HCT116 (cell line): ENCODE data around the gene PPFIA1. TPM values are rescaled to one million over a fixed set of nuclear protein-coding genes. Genes with fewer than 3 reads are reported as not detected.

ENCODE experiments used
- ATAC-seq: fragments of 200-7000 bp; cut with Tn5 transposase; 2 replicates; pipeline ENCODE4 v1.9.1; 2020; ENCODE audit warnings: mild to moderate bottlenecking, moderate library complexity
- BruUV-seq: library from RNA; stranded (reverse); fragments of 400-500 nt; replicated peaks from 2 replicates; lab custom pipeline; 2021; lab: Mats Ljungman, UMichigan
- CTCF ChIA-PET: fragments of 300-600 bp; sonication (Branson Sonifier 250); formaldehyde crosslinking; loops from one replicate; lab custom pipeline; 2021; ENCODE audit warnings: antibody characterized with exemption; lab: Charles Lee
- POLR2A ChIA-PET: fragments of 300-600, 350-600 bp; sonication (Branson Sonifier 250); formaldehyde crosslinking; loops from one replicate; lab custom pipeline; 2021; ENCODE audit warnings: antibody characterized with exemption; lab: Charles Lee
- RAD21 ChIA-PET, 2 experiments: fragments of 300-600 bp; sonication (Branson Sonifier 250); formaldehyde crosslinking; loops; one replicate each; lab custom pipeline; 2023; ENCODE audit warnings: low total read pairs in 2 of 2; ENCODE audit not compliant: uncharacterized antibody in 2 of 2, unreplicated experiment in 2 of 2, low non-redundant PET in 1 of 2; lab: Charles Lee
- DNase-seq: peaks from one replicate; pipeline ENCODE4 v3.0.0-alpha.2; 2010; ENCODE audit warnings: low read depth, low spot score
- H2AFZ ChIP-seq: fragments of 200-600 bp; shearing (Covaris generic), sonication (generic); 2 replicates; pipeline ENCODE4 v1.6.1; 2017; ENCODE audit warnings: low read depth, mixed run types, mixed read lengths, antibody characterized with exemption, low read length; ENCODE audit not compliant: poor library complexity, severe bottlenecking
- H3K27ac ChIP-seq: 2 replicates; pipeline ENCODE4 v1.5.1; 2012; ENCODE audit warnings: low read depth, low read length
- H3K27me3 ChIP-seq: fragments of 200-600 bp; sonication (generic); 2 replicates; pipeline ENCODE4 v1.6.1; 2016; ENCODE audit warnings: mixed run types, low read length, mixed read lengths; ENCODE audit not compliant: insufficient read depth
- H3K36me3 ChIP-seq, 2 experiments: fragments of 200-500 bp in 1 of 2; fragments of 200-600 bp in 1 of 2; sonication (Bioruptor generic) in 1 of 2; sonication (generic) in 1 of 2; 2 replicates each; pipeline versions ENCODE4 v1.5.1 to v1.6.1; 2014 to 2016; ENCODE audit warnings: low read length in 2 of 2, inconsistent platforms in 1 of 2, mixed read lengths in 1 of 2, mixed run types in 1 of 2; ENCODE audit not compliant: insufficient read depth in 2 of 2, control insufficient read depth in 1 of 2
- H3K4me1 ChIP-seq, 2 experiments: fragments of 200-600 bp in 1 of 2; sonication (generic) in 1 of 2; 2 replicates each; pipeline versions ENCODE4 v1.5.1 to v1.6.1; 2012 to 2017; ENCODE audit warnings: low read length in 2 of 2, inconsistent platforms in 1 of 2, mild to moderate bottlenecking in 1 of 2, mixed read lengths in 1 of 2, mixed run types in 1 of 2, moderate library complexity in 1 of 2; ENCODE audit not compliant: insufficient read depth in 2 of 2, control insufficient read depth in 1 of 2
- H3K4me2 ChIP-seq: fragments of 200-600 bp; sonication (generic); 2 replicates; pipeline ENCODE4 v1.6.1; 2017; ENCODE audit warnings: mixed run types, low read length, mixed read lengths
- H3K4me3 ChIP-seq, 2 experiments: fragments of 200-600 bp in 1 of 2; sonication (generic) in 1 of 2; replicated peaks in 1 of 2; 2 replicates each; pipeline ENCODE4 v1.5.1; 2011 to 2016; ENCODE audit warnings: low read length in 2 of 2, control low read depth in 1 of 2, low read depth in 1 of 2, mild to moderate bottlenecking in 1 of 2, mixed read lengths in 1 of 2, mixed run types in 1 of 2
- H3K79me2 ChIP-seq: fragments of 200-600 bp; sonication (generic); 2 replicates; pipeline ENCODE4 v1.6.1; 2017; ENCODE audit warnings: mild to moderate bottlenecking, mixed run types, low read length, moderate library complexity, mixed read lengths; ENCODE audit not compliant: insufficient read depth
- H3K9ac ChIP-seq: fragments of 200-600 bp; sonication (generic); 2 replicates; pipeline ENCODE4 v1.6.1; 2016; ENCODE audit warnings: low read length, mixed read lengths
- H3K9me2 ChIP-seq: fragments of 200-600 bp; sonication (generic), shearing (Covaris generic); 2 replicates; pipeline ENCODE4 v1.6.1; 2017; ENCODE audit warnings: mixed run types, mild to moderate bottlenecking, moderate library complexity; ENCODE audit not compliant: insufficient read depth
- H3K9me3 ChIP-seq, 2 experiments: fragments of 200-500 bp in 1 of 2; fragments of 200-600 bp in 1 of 2; sonication (Bioruptor generic) in 1 of 2; sonication (generic) in 1 of 2; 2 replicates each; pipeline ENCODE4 v1.6.1; 2014 to 2017; ENCODE audit warnings: low read length in 2 of 2, mixed read lengths in 2 of 2, inconsistent platforms in 1 of 2, low read depth in 1 of 2, mild to moderate bottlenecking in 1 of 2, mixed run types in 1 of 2, moderate library complexity in 1 of 2; ENCODE audit not compliant: control insufficient read depth in 1 of 2, insufficient read depth in 1 of 2
- H4K20me1 ChIP-seq: fragments of 200-600 bp; sonication (generic), shearing (Covaris generic); 2 replicates; pipeline ENCODE4 v1.6.1; 2017; ENCODE audit warnings: mixed run types, mild to moderate bottlenecking, moderate library complexity; ENCODE audit not compliant: insufficient read depth
- ATF3 ChIP-seq: IDR thresholded peaks from 2 replicates; pipeline ENCODE4 v1.6.1; 2012
- CBX3 ChIP-seq: IDR thresholded peaks from 2 replicates; pipeline ENCODE4 v1.6.1; 2012; ENCODE audit warnings: low read depth
- CEBPB ChIP-seq: IDR thresholded peaks from 2 replicates; pipeline ENCODE4 v1.6.1; 2012; ENCODE audit warnings: low read depth
- EGR1 ChIP-seq: IDR thresholded peaks from 2 replicates; pipeline ENCODE4 v1.6.1; 2012; ENCODE audit warnings: low read depth
- EZH2phosphoT487 ChIP-seq: fragments of 200-600 bp; IDR thresholded peaks from 2 replicates; pipeline ENCODE4 v1.6.1; 2018; ENCODE audit warnings: antibody characterized with exemption, borderline replicate concordance
- JUND ChIP-seq: IDR thresholded peaks from 2 replicates; pipeline ENCODE4 v1.6.1; 2012
- POLR2A ChIP-seq: IDR thresholded peaks from 2 replicates; pipeline ENCODE4 v1.7.0; 2011; ENCODE audit warnings: borderline replicate concordance; ENCODE audit not compliant: insufficient read depth, insufficient read length; ENCODE audit errors: extremely low read depth
- POLR2AphosphoS5 ChIP-seq: IDR thresholded peaks from 2 replicates; pipeline ENCODE4 v1.6.1; 2011; ENCODE audit warnings: mild to moderate bottlenecking, low read depth, low read length, moderate library complexity
- RAD21 ChIP-seq: IDR thresholded peaks from 2 replicates; pipeline ENCODE4 v1.6.1; 2012; ENCODE audit warnings: low read depth, mild to moderate bottlenecking
- SIN3A ChIP-seq: IDR thresholded peaks from 2 replicates; pipeline ENCODE4 v1.6.1; 2012; ENCODE audit warnings: low read depth
- SRF ChIP-seq: IDR thresholded peaks from 2 replicates; pipeline ENCODE4 v1.6.1; 2012; ENCODE audit warnings: low read depth
- YY1 ChIP-seq: IDR thresholded peaks from 2 replicates; pipeline ENCODE4 v1.6.1; 2011; ENCODE audit warnings: low read length, low read depth, moderate library complexity, mild to moderate bottlenecking; ENCODE audit not compliant: insufficient replicate concordance; ENCODE audit errors: extremely low read depth
- ZNF274 ChIP-seq: fragments of 200-500 bp; sonication (Bioruptor generic); IDR thresholded peaks from 2 replicates; pipeline ENCODE4 v1.6.1; 2014; ENCODE audit warnings: mild to moderate bottlenecking, low read depth, low read length, inconsistent platforms
- intact Hi-C: fragments of 100-400 bp; cut with micrococcal nuclease; formaldehyde crosslinking; loops from 2 replicates; pipeline ENCODE4 v1.10.0; 2022
- total RNA-seq: library from RNA; stranded (reverse); gene quantifications from one replicate; pipeline ENCODE4 v1.2.1, GENCODE V29; 2021; ENCODE audit not compliant: unreplicated experiment
- TF ChIP-seq, protein P1 (sequence below): IDR thresholded peaks from 2 replicates; pipeline ENCODE4 v1.6.1; 2012
- TF ChIP-seq, protein P2 (sequence below): IDR thresholded peaks from 2 replicates; pipeline ENCODE4 v1.6.1; 2011; ENCODE audit warnings: mild to moderate bottlenecking, low read length, moderate library complexity; ENCODE audit not compliant: insufficient replicate concordance; ENCODE audit errors: extremely low read depth
- TF ChIP-seq, protein P3 (sequence below): IDR thresholded peaks from 2 replicates; pipeline ENCODE4 v1.6.1; 2012; ENCODE audit warnings: low read depth

PPFIA1 gene
- total RNA-seq, 1 experiment from 2014 or later = 48.6 TPM

- Histone ChIP-seq H2AFZ (no peak overlapping the region), H3K79me2 (peaks cover 2% of the 10 kb centered on the region), H3K36me3 (peaks cover 20 to 39% of the 10 kb centered on the region in 2 experiments), H3K9ac (no peak overlapping the region), H3K27me3 (no peaks in the 10 kb centered on the region), H3K9me3 (no peaks in the 10 kb centered on the region), H4K20me1 (no peaks in the 10 kb centered on the region), H3K4me1 (peaks cover 0 to 3% of the 10 kb centered on the region in 2 experiments; a peak in 1 of 4 replicates), H3K4me3 (no peak overlapping the region), H3K27ac (no peak overlapping the region), H3K4me2 (no peak overlapping the region), H3K9me2 (no peaks in the 10 kb centered on the region)
- BruUV-seq = no TSS peak
- intact Hi-C loops = no loop called here
- POLR2A ChIA-PET = no interaction called here
- DNase-seq (no peak), ATAC-seq (no peak)
- TF ChIP-seq POLR2A = no peak
- no peak for TF ChIP-seq SIN3A
- TF ChIP-seq ZNF274 = no peak
- no peak for TF ChIP-seq CEBPB
- TF ChIP-seq, protein P1, sequence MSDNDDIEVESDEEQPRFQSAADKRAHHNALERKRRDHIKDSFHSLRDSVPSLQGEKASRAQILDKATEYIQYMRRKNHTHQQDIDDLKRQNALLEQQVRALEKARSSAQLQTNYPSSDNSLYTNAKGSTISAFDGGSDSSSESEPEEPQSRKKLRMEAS = no peak
- TF ChIP-seq, protein P2, sequence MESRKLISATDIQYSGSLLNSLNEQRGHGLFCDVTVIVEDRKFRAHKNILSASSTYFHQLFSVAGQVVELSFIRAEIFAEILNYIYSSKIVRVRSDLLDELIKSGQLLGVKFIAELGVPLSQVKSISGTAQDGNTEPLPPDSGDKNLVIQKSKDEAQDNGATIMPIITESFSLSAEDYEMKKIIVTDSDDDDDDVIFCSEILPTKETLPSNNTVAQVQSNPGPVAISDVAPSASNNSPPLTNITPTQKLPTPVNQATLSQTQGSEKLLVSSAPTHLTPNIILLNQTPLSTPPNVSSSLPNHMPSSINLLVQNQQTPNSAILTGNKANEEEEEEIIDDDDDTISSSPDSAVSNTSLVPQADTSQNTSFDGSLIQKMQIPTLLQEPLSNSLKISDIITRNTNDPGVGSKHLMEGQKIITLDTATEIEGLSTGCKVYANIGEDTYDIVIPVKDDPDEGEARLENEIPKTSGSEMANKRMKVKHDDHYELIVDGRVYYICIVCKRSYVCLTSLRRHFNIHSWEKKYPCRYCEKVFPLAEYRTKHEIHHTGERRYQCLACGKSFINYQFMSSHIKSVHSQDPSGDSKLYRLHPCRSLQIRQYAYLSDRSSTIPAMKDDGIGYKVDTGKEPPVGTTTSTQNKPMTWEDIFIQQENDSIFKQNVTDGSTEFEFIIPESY = no peak
- TF ChIP-seq EZH2phosphoT487 = no peak
- TF ChIP-seq SRF = no peak
- no peak for TF ChIP-seq JUND
- CTCF ChIA-PET = no interaction called here
- RAD21 ChIA-PET = no interaction called here
These were observed 55.9 kb downstream of the PPFIA1 start for GRCh38 chr11:70326365-70326811.

DNA sequence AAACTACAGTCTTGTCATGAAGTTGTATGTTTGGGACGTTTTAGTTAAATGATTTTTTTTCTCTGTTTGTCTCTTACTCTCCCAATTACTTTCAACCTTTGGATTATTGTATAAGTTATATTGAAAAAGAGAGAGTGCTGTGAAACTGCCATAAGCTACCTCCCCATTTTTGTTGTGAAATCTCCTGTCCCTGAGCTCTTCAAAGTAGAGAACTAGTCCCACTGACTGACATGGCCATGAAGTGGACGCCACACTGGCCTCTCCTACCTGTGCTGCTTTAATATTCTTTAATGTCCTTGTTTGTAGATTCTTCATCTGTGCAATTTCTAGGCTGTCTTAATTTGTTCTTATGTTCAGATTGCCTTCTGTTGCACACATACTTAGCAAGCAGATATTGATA is 56.3 kb downstream of the PPFIA1 start:
- no peak overlapping the region for H3K27ac ChIP-seq
- no peaks in the 10 kb centered on the region for H4K20me1 ChIP-seq
- no peaks in the 10 kb centered on the region for H3K9me3 ChIP-seq
- TF ChIP-seq ZNF274 (no peak), ATF3 (no peak), SIN3A (no peak), SRF (no peak), YY1 (no peak), CEBPB (no peak), JUND (no peak), CBX3 (no peak), POLR2AphosphoS5 (no peak), RAD21 (no peak), EGR1 (no peak)
- TF ChIP-seq, protein P3, sequence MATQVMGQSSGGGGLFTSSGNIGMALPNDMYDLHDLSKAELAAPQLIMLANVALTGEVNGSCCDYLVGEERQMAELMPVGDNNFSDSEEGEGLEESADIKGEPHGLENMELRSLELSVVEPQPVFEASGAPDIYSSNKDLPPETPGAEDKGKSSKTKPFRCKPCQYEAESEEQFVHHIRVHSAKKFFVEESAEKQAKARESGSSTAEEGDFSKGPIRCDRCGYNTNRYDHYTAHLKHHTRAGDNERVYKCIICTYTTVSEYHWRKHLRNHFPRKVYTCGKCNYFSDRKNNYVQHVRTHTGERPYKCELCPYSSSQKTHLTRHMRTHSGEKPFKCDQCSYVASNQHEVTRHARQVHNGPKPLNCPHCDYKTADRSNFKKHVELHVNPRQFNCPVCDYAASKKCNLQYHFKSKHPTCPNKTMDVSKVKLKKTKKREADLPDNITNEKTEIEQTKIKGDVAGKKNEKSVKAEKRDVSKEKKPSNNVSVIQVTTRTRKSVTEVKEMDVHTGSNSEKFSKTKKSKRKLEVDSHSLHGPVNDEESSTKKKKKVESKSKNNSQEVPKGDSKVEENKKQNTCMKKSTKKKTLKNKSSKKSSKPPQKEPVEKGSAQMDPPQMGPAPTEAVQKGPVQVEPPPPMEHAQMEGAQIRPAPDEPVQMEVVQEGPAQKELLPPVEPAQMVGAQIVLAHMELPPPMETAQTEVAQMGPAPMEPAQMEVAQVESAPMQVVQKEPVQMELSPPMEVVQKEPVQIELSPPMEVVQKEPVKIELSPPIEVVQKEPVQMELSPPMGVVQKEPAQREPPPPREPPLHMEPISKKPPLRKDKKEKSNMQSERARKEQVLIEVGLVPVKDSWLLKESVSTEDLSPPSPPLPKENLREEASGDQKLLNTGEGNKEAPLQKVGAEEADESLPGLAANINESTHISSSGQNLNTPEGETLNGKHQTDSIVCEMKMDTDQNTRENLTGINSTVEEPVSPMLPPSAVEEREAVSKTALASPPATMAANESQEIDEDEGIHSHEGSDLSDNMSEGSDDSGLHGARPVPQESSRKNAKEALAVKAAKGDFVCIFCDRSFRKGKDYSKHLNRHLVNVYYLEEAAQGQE = no peak
- no TSS peak for BruUV-seq
- H3K9me2 ChIP-seq = no peaks in the 10 kb centered on the region
- no peak for ATAC-seq
- no peaks in the 10 kb centered on the region; the same call in none of the 2 replicates for H3K79me2 ChIP-seq
- peaks cover 0 to 3% of the 10 kb centered on the region in 2 experiments; a peak in 1 of 4 replicates for H3K4me1 ChIP-seq
- H2AFZ ChIP-seq = no peak overlapping the region
- CTCF ChIA-PET = no interaction called here
- no peak overlapping the region for H3K4me2 ChIP-seq
- DNase-seq = no peak
- H3K4me3 ChIP-seq = no peak overlapping the region
- no peak overlapping the region for H3K9ac ChIP-seq
- no peaks in the 10 kb centered on the region for H3K27me3 ChIP-seq
- POLR2A ChIA-PET = no interaction called here
- intact Hi-C loops = no loop called here
- peaks cover 20 to 41% of the 10 kb centered on the region in 2 experiments for H3K36me3 ChIP-seq
- RAD21 ChIA-PET = no interaction called here
